ENCODE results near the gene IFNK. TPM values are rescaled to one million over a fixed set of nuclear protein-coding genes. Genes with fewer than 3 reads are reported as not detected.

IFNK gene
- total and polyA plus RNA-seq, 2 experiments from 2014 or later = not detected

DNA sequence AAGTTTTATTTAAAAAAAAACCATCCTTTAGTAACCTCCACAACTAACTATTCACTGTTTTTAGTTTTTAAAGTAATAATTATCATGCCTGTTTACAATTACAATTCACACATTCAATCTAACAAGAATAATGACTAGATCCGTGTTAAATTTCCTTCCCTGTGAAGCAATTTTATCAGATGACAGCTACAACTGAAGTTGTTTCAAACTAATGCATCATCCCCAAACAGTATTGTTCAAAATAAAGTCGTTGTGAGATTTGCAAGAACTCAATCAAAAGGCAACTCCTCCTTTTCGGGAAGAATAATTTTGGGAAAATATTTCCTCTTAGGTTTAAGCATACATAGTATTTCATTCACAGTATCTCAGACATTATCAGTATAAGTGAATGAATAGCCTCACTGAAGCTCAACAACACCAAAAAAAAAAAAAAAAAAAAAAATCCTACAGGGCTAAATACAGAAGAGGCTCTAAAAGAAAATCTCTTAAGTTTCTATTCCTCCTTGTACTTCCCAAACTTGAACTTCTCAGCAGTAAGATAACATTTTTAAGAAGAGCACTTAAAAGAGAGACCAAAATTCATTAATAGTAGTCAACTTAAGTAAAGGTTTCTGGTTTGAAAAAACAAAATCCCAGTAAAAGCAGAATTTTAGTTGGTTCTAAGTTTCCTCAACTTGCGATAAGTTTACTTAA is 39.8 kb downstream of the IFNK start:
- H2AFZ ChIP-seq = no peak overlapping the region
- no peak overlapping the region for H3K27ac ChIP-seq (ENCODE audit: low read depth)
- no peaks in the 10 kb centered on the region for H3K9me3 Mint-ChIP-seq
- H3K4me1 Mint-ChIP-seq = no peaks in the 10 kb centered on the region
- no peaks in the 10 kb centered on the region for H3K27me3 ChIP-seq (ENCODE audit: insufficient read depth)
- DNase-seq (ENCODE audit: low spot score) = no peak
- H3K4me3 Mint-ChIP-seq = no peak overlapping the region
- H3K4me1 ChIP-seq (ENCODE audit: insufficient read depth) = no peaks in the 10 kb centered on the region
- no peak overlapping the region for H3K27ac Mint-ChIP-seq
- 0 out of 2 replicates have a peak, but pooled peaks cover 3% of the 10 kb centered on the region for H4K20me1 ChIP-seq (replicated peaks; ENCODE audit: insufficient read depth)
- no peak overlapping the region for H3K4me3 ChIP-seq
- H3K9me2 ChIP-seq (ENCODE audit: insufficient read depth) = no peaks in the 10 kb centered on the region
- no peak for ATAC-seq
- H3K4me2 ChIP-seq = no peak overlapping the region
- no peaks in the 10 kb centered on the region for H3K27me3 Mint-ChIP-seq (ENCODE audit: insufficient read depth, low read depth, poor library complexity)
- H3K79me2 ChIP-seq (replicated peaks; ENCODE audit: insufficient read depth) = peaks cover 16% of the 10 kb centered on the region
- no peaks in the 10 kb centered on the region for H3F3A ChIP-seq (replicated peaks; ENCODE audit: low read depth)
- TF ChIP-seq POLR2AphosphoS5 (IDR thresholded peaks at IDR 0.05; ENCODE audit: low read depth) (no peak), EZH2 (IDR thresholded peaks at IDR 0.05; ENCODE audit: low read depth, unreplicated experiment) (no peak)
- H3K36me3 ChIP-seq (ENCODE audit: insufficient read depth) = peaks cover 11% of the 10 kb centered on the region; the same call in 1 of the 2 replicates
- H3K36me3 Mint-ChIP-seq (ENCODE audit: low read depth) = peaks cover 14% of the 10 kb centered on the region; the same call in 2 of the 3 replicates

DNA sequence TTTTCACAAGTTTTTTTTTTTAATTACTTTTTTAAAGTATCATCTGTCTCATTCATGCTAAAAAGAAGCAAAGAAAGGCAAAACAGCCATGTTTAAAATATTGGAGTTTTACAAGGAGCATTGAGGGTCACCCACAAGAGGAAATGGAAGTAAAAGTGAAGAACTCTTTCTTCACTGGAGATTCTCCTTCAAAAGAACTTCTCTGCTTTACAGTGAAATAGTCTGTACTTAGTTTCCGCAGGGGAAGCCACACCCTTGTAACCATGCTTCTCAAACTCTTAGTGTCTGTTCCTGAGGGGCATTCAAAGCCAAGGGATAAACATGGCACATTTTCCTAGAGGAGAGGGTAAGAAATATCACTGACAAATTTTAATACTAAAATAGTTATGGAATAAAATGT is 40.6 kb downstream of the IFNK start:
- Mint-ChIP-seq H3K4me1 (no peaks in the 10 kb centered on the region), H3K4me3 (no peak overlapping the region), H3K27ac (no peak overlapping the region), H3K9me3 (no peaks in the 10 kb centered on the region), H3K36me3 (ENCODE audit: low read depth) (peaks cover 14% of the 10 kb centered on the region; the same call in 2 of the 3 replicates), H3K27me3 (ENCODE audit: insufficient read depth, low read depth, poor library complexity) (no peaks in the 10 kb centered on the region)
- no peak for ATAC-seq
- H3K9me2 ChIP-seq (ENCODE audit: insufficient read depth) = no peaks in the 10 kb centered on the region
- no peaks in the 10 kb centered on the region for H3K4me1 ChIP-seq (ENCODE audit: insufficient read depth)
- H3K4me2 ChIP-seq = no peak overlapping the region
- H3K27ac ChIP-seq (ENCODE audit: low read depth) = no peak overlapping the region
- no peaks in the 10 kb centered on the region for H3K27me3 ChIP-seq (ENCODE audit: insufficient read depth)
- H4K20me1 ChIP-seq (replicated peaks; ENCODE audit: insufficient read depth) = 0 out of 2 replicates have a peak, but pooled peaks cover 3% of the 10 kb centered on the region
- TF ChIP-seq ZNF114 (CRISPR knock-in tag; IDR thresholded peaks at IDR 0.05) (no peak), EZH2 (IDR thresholded peaks at IDR 0.05; ENCODE audit: low read depth, unreplicated experiment) (no peak), EZH2phosphoT487 (IDR thresholded peaks at IDR 0.05; ENCODE audit: unreplicated experiment) (no peak), NANOG (IDR thresholded peaks at IDR 0.05; ENCODE audit: borderline replicate concordance) (no peak), ZNF331 (CRISPR knock-in tag; IDR thresholded peaks at IDR 0.05; ENCODE audit: low read depth) (no peak)
- TF ChIP-seq, protein P1, sequence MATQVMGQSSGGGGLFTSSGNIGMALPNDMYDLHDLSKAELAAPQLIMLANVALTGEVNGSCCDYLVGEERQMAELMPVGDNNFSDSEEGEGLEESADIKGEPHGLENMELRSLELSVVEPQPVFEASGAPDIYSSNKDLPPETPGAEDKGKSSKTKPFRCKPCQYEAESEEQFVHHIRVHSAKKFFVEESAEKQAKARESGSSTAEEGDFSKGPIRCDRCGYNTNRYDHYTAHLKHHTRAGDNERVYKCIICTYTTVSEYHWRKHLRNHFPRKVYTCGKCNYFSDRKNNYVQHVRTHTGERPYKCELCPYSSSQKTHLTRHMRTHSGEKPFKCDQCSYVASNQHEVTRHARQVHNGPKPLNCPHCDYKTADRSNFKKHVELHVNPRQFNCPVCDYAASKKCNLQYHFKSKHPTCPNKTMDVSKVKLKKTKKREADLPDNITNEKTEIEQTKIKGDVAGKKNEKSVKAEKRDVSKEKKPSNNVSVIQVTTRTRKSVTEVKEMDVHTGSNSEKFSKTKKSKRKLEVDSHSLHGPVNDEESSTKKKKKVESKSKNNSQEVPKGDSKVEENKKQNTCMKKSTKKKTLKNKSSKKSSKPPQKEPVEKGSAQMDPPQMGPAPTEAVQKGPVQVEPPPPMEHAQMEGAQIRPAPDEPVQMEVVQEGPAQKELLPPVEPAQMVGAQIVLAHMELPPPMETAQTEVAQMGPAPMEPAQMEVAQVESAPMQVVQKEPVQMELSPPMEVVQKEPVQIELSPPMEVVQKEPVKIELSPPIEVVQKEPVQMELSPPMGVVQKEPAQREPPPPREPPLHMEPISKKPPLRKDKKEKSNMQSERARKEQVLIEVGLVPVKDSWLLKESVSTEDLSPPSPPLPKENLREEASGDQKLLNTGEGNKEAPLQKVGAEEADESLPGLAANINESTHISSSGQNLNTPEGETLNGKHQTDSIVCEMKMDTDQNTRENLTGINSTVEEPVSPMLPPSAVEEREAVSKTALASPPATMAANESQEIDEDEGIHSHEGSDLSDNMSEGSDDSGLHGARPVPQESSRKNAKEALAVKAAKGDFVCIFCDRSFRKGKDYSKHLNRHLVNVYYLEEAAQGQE (IDR thresholded peaks at IDR 0.05; ENCODE audit: unreplicated experiment) = no peak
- TF ChIP-seq, protein P2, sequence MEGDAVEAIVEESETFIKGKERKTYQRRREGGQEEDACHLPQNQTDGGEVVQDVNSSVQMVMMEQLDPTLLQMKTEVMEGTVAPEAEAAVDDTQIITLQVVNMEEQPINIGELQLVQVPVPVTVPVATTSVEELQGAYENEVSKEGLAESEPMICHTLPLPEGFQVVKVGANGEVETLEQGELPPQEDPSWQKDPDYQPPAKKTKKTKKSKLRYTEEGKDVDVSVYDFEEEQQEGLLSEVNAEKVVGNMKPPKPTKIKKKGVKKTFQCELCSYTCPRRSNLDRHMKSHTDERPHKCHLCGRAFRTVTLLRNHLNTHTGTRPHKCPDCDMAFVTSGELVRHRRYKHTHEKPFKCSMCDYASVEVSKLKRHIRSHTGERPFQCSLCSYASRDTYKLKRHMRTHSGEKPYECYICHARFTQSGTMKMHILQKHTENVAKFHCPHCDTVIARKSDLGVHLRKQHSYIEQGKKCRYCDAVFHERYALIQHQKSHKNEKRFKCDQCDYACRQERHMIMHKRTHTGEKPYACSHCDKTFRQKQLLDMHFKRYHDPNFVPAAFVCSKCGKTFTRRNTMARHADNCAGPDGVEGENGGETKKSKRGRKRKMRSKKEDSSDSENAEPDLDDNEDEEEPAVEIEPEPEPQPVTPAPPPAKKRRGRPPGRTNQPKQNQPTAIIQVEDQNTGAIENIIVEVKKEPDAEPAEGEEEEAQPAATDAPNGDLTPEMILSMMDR (conservative IDR thresholded peaks at IDR 0.05; ENCODE audit: low read depth in 2 of 2) = no peak
- TF ChIP-seq, protein P3, sequence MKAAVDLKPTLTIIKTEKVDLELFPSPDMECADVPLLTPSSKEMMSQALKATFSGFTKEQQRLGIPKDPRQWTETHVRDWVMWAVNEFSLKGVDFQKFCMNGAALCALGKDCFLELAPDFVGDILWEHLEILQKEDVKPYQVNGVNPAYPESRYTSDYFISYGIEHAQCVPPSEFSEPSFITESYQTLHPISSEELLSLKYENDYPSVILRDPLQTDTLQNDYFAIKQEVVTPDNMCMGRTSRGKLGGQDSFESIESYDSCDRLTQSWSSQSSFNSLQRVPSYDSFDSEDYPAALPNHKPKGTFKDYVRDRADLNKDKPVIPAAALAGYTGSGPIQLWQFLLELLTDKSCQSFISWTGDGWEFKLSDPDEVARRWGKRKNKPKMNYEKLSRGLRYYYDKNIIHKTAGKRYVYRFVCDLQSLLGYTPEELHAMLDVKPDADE (IDR thresholded peaks at IDR 0.05) = no peak
- H3K4me3 ChIP-seq = no peak overlapping the region
- peaks cover 9% of the 10 kb centered on the region; the same call in 1 of the 2 replicates for H3K36me3 ChIP-seq (ENCODE audit: insufficient read depth)
- no peak overlapping the region for H2AFZ ChIP-seq
- no peaks in the 10 kb centered on the region for H3F3A ChIP-seq (replicated peaks; ENCODE audit: low read depth)
- DNase-seq (ENCODE audit: low spot score) = no peak
- H3K79me2 ChIP-seq (replicated peaks; ENCODE audit: insufficient read depth) = peaks cover 24% of the 10 kb centered on the region
